GM12878 (cell line): ENCODE measurements around the gene PRDM1. TPM values are rescaled to one million over a fixed set of nuclear protein-coding genes. Genes with fewer than 3 reads are reported as not detected.

Experiments used
- ATAC-seq: fragments of 200-7000 bp; cut with Tn5 transposase; 3 replicates; pipeline ENCODE4 v1.9.1; 2020; ENCODE audit warnings: mild to moderate bottlenecking, moderate library complexity
- BruUV-seq: library from RNA; stranded (reverse); fragments of 400-500 nt; replicated peaks from 2 replicates; lab custom pipeline; 2021; lab: Mats Ljungman, UMichigan
- CTCF ChIA-PET: fragments of 300-600 bp; sonication (Branson Sonifier 250); formaldehyde crosslinking; extraction: SDS; loops from one replicate; lab custom pipeline; 2021; ENCODE audit warnings: inconsistent platforms; lab: Yijun Ruan, JAX
- POLR2A ChIA-PET: fragments of 350-600 bp; formaldehyde crosslinking; extraction: SDS; loops from one replicate; lab custom pipeline; 2021; ENCODE audit warnings: inconsistent platforms; lab: Charles Lee
- RAD21 ChIA-PET: fragments of 300-600 bp; sonication (Branson Sonifier 250); formaldehyde crosslinking; loops from one replicate; lab custom pipeline; 2023; ENCODE audit warnings: antibody characterized with exemption; ENCODE audit not compliant: unreplicated experiment; lab: Charles Lee
- SMC1A ChIA-PET: fragments of 300-600 bp; sonication (Branson Sonifier 250); formaldehyde crosslinking; loops from one replicate; lab custom pipeline; 2023; ENCODE audit not compliant: unreplicated experiment, uncharacterized antibody; lab: Charles Lee
- DNase-seq: peaks from one replicate; pipeline ENCODE4 v3.0.0-alpha.2; 2011; ENCODE audit warnings: low read depth, low spot score
- FAIRE-seq: peaks from 3 replicates; lab custom pipeline; 2011; peaks lifted over from hg19 to GRCh38; lab: Jason Lieb, UNC
- H2AFZ ChIP-seq: 2 replicates; pipeline ENCODE4 v1.6.0; 2011; ENCODE audit warnings: low read depth, low read length, control low read depth; ENCODE audit not compliant: control insufficient read depth
- H3K27ac ChIP-seq: 2 replicates; pipeline ENCODE4 v1.5.1; 2011; ENCODE audit warnings: control low read depth; ENCODE audit not compliant: control insufficient read depth, insufficient read depth
- H3K27me3 ChIP-seq, 2 experiments: replicated peaks in 1 of 2; 2 replicates each; pipeline versions ENCODE4 v1.6.0 to v1.6.1; 2011; ENCODE audit warnings: low read length in 1 of 2; ENCODE audit not compliant: control insufficient read depth in 2 of 2, insufficient read depth in 2 of 2
- H3K36me3 ChIP-seq, 2 experiments: 2 replicates each; pipeline ENCODE4 v1.5.1; 2011; ENCODE audit warnings: low read length in 1 of 2; ENCODE audit not compliant: control insufficient read depth in 2 of 2, insufficient read depth in 2 of 2
- H3K4me1 ChIP-seq: 2 replicates; pipeline ENCODE4 v1.6.1; 2011; ENCODE audit warnings: mild to moderate bottlenecking, low read length, moderate library complexity, mixed read lengths; ENCODE audit not compliant: control insufficient read depth, insufficient read depth
- H3K4me2 ChIP-seq: 2 replicates; pipeline ENCODE4 v1.6.0; 2011; ENCODE audit warnings: control low read depth; ENCODE audit not compliant: control insufficient read depth, insufficient read depth
- H3K4me3 ChIP-seq: fragments of 200-600 bp; sonication (generic); 2 replicates; pipeline ENCODE4 v1.5.1; 2016
- H3K79me2 ChIP-seq: 2 replicates; pipeline ENCODE4 v1.6.0; 2011; ENCODE audit warnings: low read length; ENCODE audit not compliant: control insufficient read depth, insufficient read depth
- H3K9ac ChIP-seq: 2 replicates; pipeline ENCODE4 v1.8.0; 2011; ENCODE audit warnings: low read length, control low read depth, mixed read lengths; ENCODE audit not compliant: control insufficient read depth, insufficient read depth
- H3K9me3 ChIP-seq: replicated peaks from 3 replicates; pipeline ENCODE4 v1.5.1; 2011; ENCODE audit warnings: mild to moderate bottlenecking, low read length; ENCODE audit not compliant: control insufficient read depth, insufficient read depth
- H4K20me1 ChIP-seq: 2 replicates; pipeline ENCODE4 v1.6.0; 2011; ENCODE audit not compliant: control insufficient read depth, insufficient read depth
- POLR2AphosphoS5 ChIP-seq: IDR thresholded peaks from 2 replicates; pipeline ENCODE4 v1.6.1; 2011; ENCODE audit warnings: mild to moderate bottlenecking, low read length, inconsistent platforms
- WGBS: methylation state at CpG from one replicate; pipeline ENCODE4 v1.1.6; 2016; ENCODE audit warnings: low lambda C conversion rate; ENCODE audit not compliant: insufficient replicate concordance, insufficient coverage; ENCODE audit errors: missing lambda C conversion rate; 5-methylcytosine and 5-hydroxymethylcytosine counted together
- in situ Hi-C: fragments of 300-500 bp; cut with MboI; formaldehyde crosslinking; loops from 9 replicates; pipeline ENCODE4 v1.14.3; 2018; ENCODE audit warnings: mixed read lengths
- intact Hi-C: fragments of 100-400 bp; cut with micrococcal nuclease; formaldehyde crosslinking; loops from one replicate; pipeline ENCODE4 v1.14.2; 2022; ENCODE audit not compliant: unreplicated experiment
- polyA plus RNA-seq, 11 experiments: library from polyadenylated mRNA; depleted of rRNA in 4 of 11; unstranded in 6 of 11; stranded (reverse) in 5 of 11; fragments of >200 nt; fragmentation: Nextera tagmentation in 4 of 11; fragmentation: Illumina TruSeq in 1 of 11; extraction: Ambion mirVana in 4 of 11; extraction: Trizol in 1 of 11; gene quantifications; 1 replicate in 1 of 11; 2 replicates in 10 of 11; pipeline versions ENCODE4 v1.2.1 to v1.2.3, GENCODE V29; 2011 to 2016; ENCODE audit warnings: inconsistent platforms in 2 of 11, missing spikeins in 2 of 11, low read depth in 1 of 11
- total RNA-seq, 4 experiments: library from RNA; depleted of rRNA in 3 of 4; stranded (reverse); fragments of >200 nt in 3 of 4; fragmentation: Illumina TruSeq in 1 of 4; extraction: Trizol in 1 of 4; gene quantifications; 2 replicates each; pipeline versions ENCODE4 v1.2.1 to v1.2.3, GENCODE V29; 2013 to 2021
- TF ChIP-seq, protein P1 (sequence below): IDR thresholded peaks from 2 replicates; pipeline ENCODE4 v1.6.1; 2011; ENCODE audit warnings: borderline replicate concordance, low read depth, mild to moderate bottlenecking, moderate library complexity, low read length; ENCODE audit not compliant: insufficient read depth, poor library complexity, severe bottlenecking

PRDM1 gene
- total and polyA plus RNA-seq, 10 of the 15 experiments (the other 5 are each of a cell fraction or from before 2014, with no cell fraction given), result 1.9 to 15.8 (median 4.1) TPM

DNA sequence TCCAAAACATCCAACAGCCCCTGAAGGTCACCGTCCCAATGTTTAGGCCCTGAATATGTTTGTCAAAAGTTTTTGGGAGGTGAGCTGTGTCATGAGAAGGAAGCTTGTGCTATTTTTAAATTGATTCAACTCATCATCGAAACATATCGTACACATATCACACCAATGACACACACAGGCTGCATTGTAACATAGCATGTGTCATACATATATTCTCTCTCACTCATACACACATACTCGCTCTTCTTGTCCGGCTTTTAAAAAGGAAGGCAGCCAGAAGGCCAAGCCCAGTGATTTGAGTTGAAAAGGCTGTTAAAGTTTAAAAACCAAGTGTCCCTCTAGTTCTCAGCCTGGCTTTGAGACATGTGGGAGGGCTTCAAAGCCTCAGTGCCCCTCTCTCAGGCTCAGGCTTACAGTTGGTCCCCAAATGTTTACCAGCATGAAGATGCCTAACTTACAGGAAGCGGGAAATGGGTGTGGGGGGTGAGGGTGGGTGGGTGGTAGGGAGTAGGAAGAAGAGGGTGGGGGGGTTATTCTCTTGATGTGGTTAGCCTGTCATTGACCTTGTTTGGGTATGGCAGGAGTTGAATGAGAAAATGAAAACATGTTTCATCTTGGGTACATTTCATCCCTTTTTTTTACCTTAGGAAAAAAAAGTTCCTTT lies 3.3 kb upstream of the PRDM1 start:
- no peaks in the 10 kb centered on the region for H3K36me3 ChIP-seq
- RAD21 ChIA-PET, result interaction anchor here (0.6 to 2.0 kb wide), 13 partner anchors 14 to 651 kb away, joined by 3 to 10 read pairs (median 3); no protein-coding TSS in a partner anchor
- ATAC-seq, result no peak
- no TSS peak for BruUV-seq
- no peak for DNase-seq
- POLR2A ChIA-PET, result no interaction called here
- CTCF ChIA-PET, result interaction anchor here (0.6 to 5.0 kb wide), 14 partner anchors 8 to 969 kb away, joined by 3 to 44 read pairs (median 4); no protein-coding TSS in a partner anchor
- SMC1A ChIA-PET, result interaction anchor here (0.8 to 6.0 kb wide), 13 partner anchors 17 to 651 kb away, joined by 3 to 43 read pairs (median 3); no protein-coding TSS in a partner anchor
- TF ChIP-seq, protein P1, sequence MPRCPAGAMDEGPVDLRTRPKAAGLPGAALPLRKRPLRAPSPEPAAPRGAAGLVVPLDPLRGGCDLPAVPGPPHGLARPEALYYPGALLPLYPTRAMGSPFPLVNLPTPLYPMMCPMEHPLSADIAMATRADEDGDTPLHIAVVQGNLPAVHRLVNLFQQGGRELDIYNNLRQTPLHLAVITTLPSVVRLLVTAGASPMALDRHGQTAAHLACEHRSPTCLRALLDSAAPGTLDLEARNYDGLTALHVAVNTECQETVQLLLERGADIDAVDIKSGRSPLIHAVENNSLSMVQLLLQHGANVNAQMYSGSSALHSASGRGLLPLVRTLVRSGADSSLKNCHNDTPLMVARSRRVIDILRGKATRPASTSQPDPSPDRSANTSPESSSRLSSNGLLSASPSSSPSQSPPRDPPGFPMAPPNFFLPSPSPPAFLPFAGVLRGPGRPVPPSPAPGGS, result peak; percentile 65
- no peak for TF ChIP-seq POLR2AphosphoS5
- FAIRE-seq, result no peak
- H3K4me1 ChIP-seq, result peaks cover 20% of the 10 kb centered on the region
- in situ Hi-C loops, result no loop called here
- no peak overlapping the region for H3K4me2 ChIP-seq
- intact Hi-C loops, result loop anchor here (5.0 to 10.0 kb wide), 3 partner anchors 188 to 436 kb away; no protein-coding TSS in a partner anchor
- no peak overlapping the region for H3K9ac ChIP-seq
- no peak overlapping the region for H3K27ac ChIP-seq
- H3K4me3 ChIP-seq, result no peak overlapping the region
- H3K79me2 ChIP-seq, result peaks cover 11% of the 10 kb centered on the region
- WGBS, result 76% methylated on average over 6 of the region's 6 CpGs
- peaks cover 0 to 4% of the 10 kb centered on the region in 2 experiments; a peak in 2 of 4 replicates for H3K27me3 ChIP-seq
- H4K20me1 ChIP-seq, result no peaks in the 10 kb centered on the region
- no peak overlapping the region for H2AFZ ChIP-seq
- H3K9me3 ChIP-seq, result no peaks in the 10 kb centered on the region
